Activated CD4-positive, alpha-beta T cell treated with anti-CD3 and anti-CD28 coated beads, Interleukin-2, amount 50 U/mL, for 4 hours (primary cell): Measurements from ENCODE around the gene MPO.

Experiments used
- DNase-seq, 2 experiments: peaks; one replicate each; pipeline ENCODE4 v3.0.0-alpha.2; 2020

The MPO gene

DNA sequence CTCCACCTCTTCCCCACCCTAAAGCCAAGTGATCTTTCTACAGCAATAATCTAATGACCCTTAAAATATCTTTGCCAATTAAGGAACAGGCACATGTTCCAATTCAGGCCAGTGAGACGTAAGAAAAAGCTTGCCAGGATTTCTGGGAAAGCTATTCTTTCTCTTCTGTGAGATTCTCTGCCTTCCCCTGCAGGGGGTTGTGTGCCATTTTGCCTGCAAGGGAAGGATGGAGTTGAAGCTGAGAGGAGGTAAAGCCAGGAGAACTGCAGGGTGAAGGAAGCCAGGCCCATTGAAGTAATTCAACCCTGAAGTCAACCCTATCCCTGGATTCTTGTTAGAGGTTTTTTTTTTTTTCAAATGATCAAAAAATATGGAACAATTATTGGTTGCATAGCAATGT is 51.4 kb downstream of the MPO start:
- no peak for DNase-seq

DNA sequence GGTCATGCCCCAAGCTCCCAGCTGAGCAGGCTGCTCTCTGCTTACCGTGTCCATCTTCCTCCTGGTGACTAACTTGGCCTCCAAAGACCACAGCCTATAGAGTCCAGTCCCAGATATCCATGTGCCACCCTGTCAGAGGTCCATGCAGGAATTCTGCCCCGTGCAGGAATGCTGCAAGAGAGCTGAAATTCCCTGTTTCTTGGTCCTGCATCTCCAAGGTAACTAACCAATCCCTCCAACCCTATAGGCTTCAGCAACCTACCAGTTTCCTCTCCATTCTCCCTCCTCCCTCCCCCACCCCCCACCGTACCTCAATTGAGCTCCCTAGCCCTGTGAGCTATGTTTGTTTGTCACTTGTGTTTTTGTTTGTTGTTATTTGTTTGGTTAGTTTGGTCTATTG is 52.1 kb downstream of the MPO start:
- DNase-seq: no peak

DNA sequence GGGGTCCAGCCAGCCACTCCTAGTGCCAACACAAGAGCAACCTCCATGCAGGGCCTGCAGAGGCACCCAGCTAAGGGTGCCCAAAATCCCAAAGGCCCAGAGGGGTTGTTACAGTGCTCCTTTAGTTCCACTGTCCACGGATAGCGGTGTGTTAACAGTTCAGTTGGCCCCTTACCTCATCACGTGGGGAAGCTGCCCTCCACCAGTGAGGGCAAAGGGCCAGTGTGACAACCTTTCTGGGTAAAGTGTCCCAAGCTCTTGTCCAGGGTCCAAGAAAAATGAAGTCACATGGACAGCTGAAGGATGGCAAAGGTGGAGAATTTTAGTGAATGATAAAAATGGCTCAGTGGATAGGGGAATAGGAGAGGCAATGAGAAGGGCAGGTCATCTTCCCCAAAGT is 53.0 kb downstream of the MPO start:
- no peak for DNase-seq

DNA sequence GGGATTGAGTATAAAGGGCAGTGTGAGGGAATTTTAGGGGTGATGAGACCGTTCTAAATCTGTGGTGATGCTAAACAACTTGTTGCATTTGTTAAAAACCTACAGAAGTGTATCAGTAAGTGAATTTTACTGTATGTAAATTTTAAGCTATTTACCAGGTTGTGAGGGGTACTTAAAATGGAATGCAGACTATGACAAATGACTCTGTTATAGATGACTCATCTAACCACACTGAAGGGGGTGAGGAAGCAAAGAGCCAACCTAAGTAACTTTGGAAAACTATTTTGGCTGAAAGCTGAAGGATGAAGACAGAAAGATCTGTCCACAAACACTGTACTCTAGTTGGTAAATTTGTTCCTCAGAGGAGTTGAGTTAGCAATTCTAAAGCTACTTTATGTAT is 56.4 kb downstream of the MPO start:
- DNase-seq: no peak
